IMR-90 (cell line): Measurements from ENCODE around the gene MAGI2.

Experiments used
- CEBPB ChIP-seq: IDR thresholded peaks from 2 replicates; pipeline ENCODE4 v1.6.1; 2012; ENCODE audit warnings: low read depth, low read length, improper control_type of control experiment
- MAFK ChIP-seq: IDR thresholded peaks from 2 replicates; pipeline ENCODE4 v1.6.1; 2012; ENCODE audit warnings: low read depth, low read length, improper control_type of control experiment
- MAZ ChIP-seq: IDR thresholded peaks from 2 replicates; pipeline ENCODE4 v1.6.1; 2012; ENCODE audit warnings: low read depth, mild to moderate bottlenecking, low read length, improper control_type of control experiment, moderate library complexity, borderline replicate concordance
- POLR2A ChIP-seq: IDR thresholded peaks from 2 replicates; pipeline ENCODE4 v1.6.1; 2012; ENCODE audit warnings: mild to moderate bottlenecking, low read depth, low read length
- RCOR1 ChIP-seq: IDR thresholded peaks from 2 replicates; pipeline ENCODE4 v1.6.1; 2012; ENCODE audit warnings: mild to moderate bottlenecking, low read length, improper control_type of control experiment; ENCODE audit not compliant: insufficient replicate concordance
- RFX5 ChIP-seq: IDR thresholded peaks from 2 replicates; pipeline ENCODE4 v1.8.0; 2012; ENCODE audit warnings: low read depth, mild to moderate bottlenecking, low read length, moderate library complexity
- SMC3 ChIP-seq: fragments of 150-350 bp; IDR thresholded peaks from 2 replicates; pipeline ENCODE4 v1.6.1; 2016; ENCODE audit warnings: low read depth, mild to moderate bottlenecking, antibody characterized with exemption, low read length, moderate library complexity
- TF ChIP-seq, protein P1 (sequence below): conservative IDR thresholded peaks from 2 replicates; pipeline ENCODE4 v1.5.1; 2012; ENCODE audit warnings: mild to moderate bottlenecking, low read depth, low read length, improper control_type of control experiment
- TF ChIP-seq, protein P2 (sequence below): fragments of 150-350 bp; IDR thresholded peaks from 2 replicates; pipeline ENCODE4 v1.6.1; 2016; ENCODE audit warnings: low read depth, mild to moderate bottlenecking, low read length, moderate library complexity, borderline replicate concordance

DNA sequence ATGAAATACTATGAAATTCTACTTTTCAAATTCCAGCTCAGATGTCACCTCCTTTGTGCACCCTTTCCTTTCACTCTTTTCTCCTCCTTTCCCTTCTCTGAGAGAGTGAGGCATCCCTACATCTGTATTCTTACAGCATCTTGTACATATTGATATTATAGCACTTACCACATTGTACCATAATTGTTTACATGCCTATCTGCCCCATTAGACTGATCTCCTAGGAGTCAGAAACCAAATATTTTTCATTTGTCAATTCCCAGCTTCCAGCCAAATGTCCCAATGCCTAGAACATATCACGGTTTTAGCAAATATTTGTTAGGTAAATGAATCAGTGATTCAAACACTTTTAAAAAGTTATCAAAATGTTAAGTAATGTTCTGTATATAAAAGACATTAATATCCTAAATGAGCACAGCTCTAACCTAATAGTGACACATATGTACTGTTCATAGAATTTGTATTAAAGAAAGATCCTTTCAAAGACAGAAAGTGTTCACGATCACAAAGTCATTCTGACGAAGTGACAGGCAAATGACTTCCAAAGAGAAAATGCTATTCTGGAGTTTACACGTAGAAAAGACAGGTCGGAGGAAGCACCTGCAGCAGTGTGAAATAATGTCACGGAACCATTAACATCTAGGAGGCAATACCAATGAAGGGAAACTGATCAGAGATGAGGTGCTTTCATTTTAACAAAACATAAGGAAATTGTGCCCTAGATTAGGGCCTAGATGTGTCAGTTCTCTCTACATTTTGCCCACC lies 774.2 kb downstream of the MAGI2 start:
- TF ChIP-seq, protein P1, sequence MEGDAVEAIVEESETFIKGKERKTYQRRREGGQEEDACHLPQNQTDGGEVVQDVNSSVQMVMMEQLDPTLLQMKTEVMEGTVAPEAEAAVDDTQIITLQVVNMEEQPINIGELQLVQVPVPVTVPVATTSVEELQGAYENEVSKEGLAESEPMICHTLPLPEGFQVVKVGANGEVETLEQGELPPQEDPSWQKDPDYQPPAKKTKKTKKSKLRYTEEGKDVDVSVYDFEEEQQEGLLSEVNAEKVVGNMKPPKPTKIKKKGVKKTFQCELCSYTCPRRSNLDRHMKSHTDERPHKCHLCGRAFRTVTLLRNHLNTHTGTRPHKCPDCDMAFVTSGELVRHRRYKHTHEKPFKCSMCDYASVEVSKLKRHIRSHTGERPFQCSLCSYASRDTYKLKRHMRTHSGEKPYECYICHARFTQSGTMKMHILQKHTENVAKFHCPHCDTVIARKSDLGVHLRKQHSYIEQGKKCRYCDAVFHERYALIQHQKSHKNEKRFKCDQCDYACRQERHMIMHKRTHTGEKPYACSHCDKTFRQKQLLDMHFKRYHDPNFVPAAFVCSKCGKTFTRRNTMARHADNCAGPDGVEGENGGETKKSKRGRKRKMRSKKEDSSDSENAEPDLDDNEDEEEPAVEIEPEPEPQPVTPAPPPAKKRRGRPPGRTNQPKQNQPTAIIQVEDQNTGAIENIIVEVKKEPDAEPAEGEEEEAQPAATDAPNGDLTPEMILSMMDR = no peak
- TF ChIP-seq POLR2A = no peak
- no peak for TF ChIP-seq MAZ
- no peak for TF ChIP-seq CEBPB
- no peak for TF ChIP-seq RCOR1
- TF ChIP-seq, protein P2, sequence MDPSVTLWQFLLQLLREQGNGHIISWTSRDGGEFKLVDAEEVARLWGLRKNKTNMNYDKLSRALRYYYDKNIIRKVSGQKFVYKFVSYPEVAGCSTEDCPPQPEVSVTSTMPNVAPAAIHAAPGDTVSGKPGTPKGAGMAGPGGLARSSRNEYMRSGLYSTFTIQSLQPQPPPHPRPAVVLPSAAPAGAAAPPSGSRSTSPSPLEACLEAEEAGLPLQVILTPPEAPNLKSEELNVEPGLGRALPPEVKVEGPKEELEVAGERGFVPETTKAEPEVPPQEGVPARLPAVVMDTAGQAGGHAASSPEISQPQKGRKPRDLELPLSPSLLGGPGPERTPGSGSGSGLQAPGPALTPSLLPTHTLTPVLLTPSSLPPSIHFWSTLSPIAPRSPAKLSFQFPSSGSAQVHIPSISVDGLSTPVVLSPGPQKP = no peak
- TF ChIP-seq SMC3 = no peak
- no peak for TF ChIP-seq RFX5
- no peak for TF ChIP-seq MAFK
